Caco-2 (cell line): Measurements from ENCODE around the gene CRADD. TPM values are rescaled to one million over a fixed set of nuclear protein-coding genes. Genes with fewer than 3 reads are reported as not detected.

Source experiments
- BruUV-seq: library from RNA; stranded (reverse); fragments of 400-500 nt; replicated peaks from 2 replicates; lab custom pipeline; 2021; lab: Mats Ljungman, UMichigan
- CTCF ChIA-PET: fragments of 300-600 bp; sonication (Branson Sonifier 250); formaldehyde crosslinking; loops from one replicate; lab custom pipeline; 2022; ENCODE audit warnings: antibody characterized with exemption; lab: Charles Lee
- POLR2A ChIA-PET: fragments of 300-600 bp; sonication (Branson Sonifier 250); formaldehyde crosslinking; loops from one replicate; lab custom pipeline; 2022; ENCODE audit warnings: antibody characterized with exemption; lab: Charles Lee
- DNase-seq, 2 experiments: peaks; one replicate each; pipeline versions ENCODE4 v3.0.0 to v3.0.0-alpha.2; 2020 to 2022
- H3K27me3 ChIP-seq: replicated peaks from 2 replicates; pipeline ENCODE4 v1.6.0; 2011; ENCODE audit warnings: low read length; ENCODE audit not compliant: control insufficient read depth, insufficient read depth
- H3K36me3 ChIP-seq: 2 replicates; pipeline ENCODE4 v1.5.1; 2011; ENCODE audit warnings: low read length; ENCODE audit not compliant: control insufficient read depth, insufficient read depth
- H3K4me1 ChIP-seq: fragments of 250-450 bp; sonication (Bioruptor Pico); 2 replicates; pipeline ENCODE4 v1.5.1; 2020; ENCODE audit warnings: mild to moderate bottlenecking
- H3K4me3 ChIP-seq: 2 replicates; pipeline ENCODE4 v1.5.1; 2011; ENCODE audit warnings: low read depth, mild to moderate bottlenecking, control low read depth, low read length
- H3K9me3 ChIP-seq: fragments of 250-450 bp; sonication (Bioruptor Pico); 2 replicates; pipeline ENCODE4 v1.5.1; 2020; ENCODE audit warnings: mild to moderate bottlenecking, moderate library complexity
- H3K27ac Mint-ChIP-seq: one replicate; pipeline ENCODE4 v1.8.0; 2022; ENCODE audit warnings: mixed read lengths; ENCODE audit not compliant: unreplicated experiment
- H3K27me3 Mint-ChIP-seq: one replicate; pipeline ENCODE4 v1.8.0; 2022; ENCODE audit warnings: mixed read lengths; ENCODE audit not compliant: insufficient read depth, unreplicated experiment
- H3K36me3 Mint-ChIP-seq: one replicate; pipeline ENCODE4 v1.8.0; 2022; ENCODE audit warnings: mild to moderate bottlenecking, mixed read lengths; ENCODE audit not compliant: insufficient read depth, unreplicated experiment
- H3K4me1 Mint-ChIP-seq: one replicate; pipeline ENCODE4 v1.8.0; 2022; ENCODE audit warnings: low read depth, mixed read lengths; ENCODE audit not compliant: unreplicated experiment
- H3K4me3 Mint-ChIP-seq: one replicate; pipeline ENCODE4 v1.8.0; 2022; ENCODE audit warnings: mild to moderate bottlenecking, moderate library complexity, mixed read lengths; ENCODE audit not compliant: unreplicated experiment
- H3K9me3 Mint-ChIP-seq: one replicate; pipeline ENCODE4 v1.8.0; 2022; ENCODE audit warnings: mixed read lengths; ENCODE audit not compliant: unreplicated experiment
- intact Hi-C: fragments of 100-400 bp; cut with micrococcal nuclease; formaldehyde crosslinking; loops from one replicate; pipeline ENCODE4 v1.10.0; 2022; ENCODE audit not compliant: unreplicated experiment
- total RNA-seq: library from RNA; stranded (reverse); gene quantifications from 2 replicates; pipeline ENCODE4 v1.2.3, GENCODE V29; 2022
- TF ChIP-seq, protein P1 (sequence below), 2 experiments: fragments of 200-600 bp in 1 of 2; IDR thresholded peaks; 1 replicate in 1 of 2; 2 replicates in 1 of 2; pipeline versions ENCODE4 v1.5.1 to v1.8.0; 2011 to 2022; ENCODE audit warnings: antibody characterized with exemption in 1 of 2, control low read depth in 1 of 2, inconsistent platforms in 1 of 2, low read depth in 1 of 2, low read length in 1 of 2, mild to moderate bottlenecking in 1 of 2, moderate library complexity in 1 of 2; ENCODE audit not compliant: insufficient read depth in 1 of 2, severe bottlenecking in 1 of 2, unreplicated experiment in 1 of 2

CRADD gene
- total RNA-seq, 1 experiment from 2014 or later = 29.2 TPM

- H3K27me3 ChIP-seq = no peaks in the 10 kb centered on the region
- no peaks in the 10 kb centered on the region for H3K9me3 ChIP-seq
- CTCF ChIA-PET = interaction anchor here (1.2 kb wide), 1 partner anchor 39 kb away, joined by 3 read pairs; no protein-coding TSS in a partner anchor
- POLR2A ChIA-PET = interaction anchor here (1.0 kb wide), 1 partner anchor 133 kb away, joined by 3 read pairs; no protein-coding TSS in a partner anchor
- Mint-ChIP-seq H3K4me1 (peaks cover 63% of the 10 kb centered on the region), H3K27ac (peak overlapping the region; percentile 93), H3K27me3 (no peaks in the 10 kb centered on the region), H3K36me3 (peaks cover 67% of the 10 kb centered on the region), H3K4me3 (peak overlapping the region; percentile 79), H3K9me3 (peaks cover 3% of the 10 kb centered on the region)
- no TSS peak for BruUV-seq
- no peaks in the 10 kb centered on the region for H3K36me3 ChIP-seq
- TF ChIP-seq, protein P1, sequence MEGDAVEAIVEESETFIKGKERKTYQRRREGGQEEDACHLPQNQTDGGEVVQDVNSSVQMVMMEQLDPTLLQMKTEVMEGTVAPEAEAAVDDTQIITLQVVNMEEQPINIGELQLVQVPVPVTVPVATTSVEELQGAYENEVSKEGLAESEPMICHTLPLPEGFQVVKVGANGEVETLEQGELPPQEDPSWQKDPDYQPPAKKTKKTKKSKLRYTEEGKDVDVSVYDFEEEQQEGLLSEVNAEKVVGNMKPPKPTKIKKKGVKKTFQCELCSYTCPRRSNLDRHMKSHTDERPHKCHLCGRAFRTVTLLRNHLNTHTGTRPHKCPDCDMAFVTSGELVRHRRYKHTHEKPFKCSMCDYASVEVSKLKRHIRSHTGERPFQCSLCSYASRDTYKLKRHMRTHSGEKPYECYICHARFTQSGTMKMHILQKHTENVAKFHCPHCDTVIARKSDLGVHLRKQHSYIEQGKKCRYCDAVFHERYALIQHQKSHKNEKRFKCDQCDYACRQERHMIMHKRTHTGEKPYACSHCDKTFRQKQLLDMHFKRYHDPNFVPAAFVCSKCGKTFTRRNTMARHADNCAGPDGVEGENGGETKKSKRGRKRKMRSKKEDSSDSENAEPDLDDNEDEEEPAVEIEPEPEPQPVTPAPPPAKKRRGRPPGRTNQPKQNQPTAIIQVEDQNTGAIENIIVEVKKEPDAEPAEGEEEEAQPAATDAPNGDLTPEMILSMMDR (IDR thresholded peaks at IDR 0.05; ENCODE audit: insufficient read depth in 1 of 2, low read depth in 1 of 2, low read length in 1 of 2, severe bottlenecking in 1 of 2, unreplicated experiment in 1 of 2) = no peak
- intact Hi-C loops = no loop called here
- no peak overlapping the region for H3K4me3 ChIP-seq
- no peak for DNase-seq
- peaks cover 75% of the 10 kb centered on the region for H3K4me1 ChIP-seq
These were observed 25.6 kb downstream of the CRADD start for GRCh38 chr12:93702707-93703315.

DNA sequence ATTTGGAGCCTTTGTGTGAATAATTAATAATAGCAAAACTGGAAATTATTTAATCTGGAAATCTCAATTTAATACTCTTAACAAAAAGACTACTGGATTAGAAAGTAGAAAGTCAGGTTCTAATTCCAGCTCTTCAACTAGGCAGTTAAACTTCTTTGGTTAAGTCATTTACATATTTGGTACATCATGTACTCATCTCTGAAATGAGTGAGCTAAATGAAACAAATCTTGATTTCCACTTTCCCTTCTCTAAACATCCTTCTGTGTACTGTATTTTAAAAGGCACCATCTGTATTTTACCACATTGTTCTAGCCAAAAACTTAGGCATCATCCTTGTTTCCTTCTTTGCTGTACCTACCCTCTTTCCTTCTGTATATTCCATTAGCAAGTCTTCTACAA lies 26.9 kb downstream of the CRADD start:
- no peak for DNase-seq
- Mint-ChIP-seq H3K4me3 (peak overlapping the region; percentile 34), H3K9me3 (peaks cover 16% of the 10 kb centered on the region), H3K4me1 (peaks cover 71% of the 10 kb centered on the region), H3K36me3 (peaks cover 75% of the 10 kb centered on the region), H3K27ac (peak overlapping the region; percentile 69), H3K27me3 (no peaks in the 10 kb centered on the region)
- ChIA-PET POLR2A (no interaction called here), CTCF (no interaction called here)
- TF ChIP-seq, protein P1 (IDR thresholded peaks at IDR 0.05; ENCODE audit: insufficient read depth in 1 of 2, low read depth in 1 of 2, low read length in 1 of 2, severe bottlenecking in 1 of 2, unreplicated experiment in 1 of 2) = no peak
- peaks cover 75% of the 10 kb centered on the region for H3K4me1 ChIP-seq
- no peaks in the 10 kb centered on the region for H3K36me3 ChIP-seq
- intact Hi-C loops = no loop called here
- no peaks in the 10 kb centered on the region for H3K27me3 ChIP-seq
- no TSS peak for BruUV-seq
- H3K9me3 ChIP-seq = peaks cover 7% of the 10 kb centered on the region; the same call in 1 of the 2 replicates
- H3K4me3 ChIP-seq = no peak overlapping the region

- no peak for DNase-seq
- H3K4me1 ChIP-seq = peaks cover 73% of the 10 kb centered on the region
- Mint-ChIP-seq H3K4me1 (peaks cover 66% of the 10 kb centered on the region), H3K4me3 (peak overlapping the region; percentile 34), H3K9me3 (peaks cover 21% of the 10 kb centered on the region), H3K27ac (peak overlapping the region; percentile 69), H3K27me3 (no peaks in the 10 kb centered on the region), H3K36me3 (peaks cover 77% of the 10 kb centered on the region)
- no peak overlapping the region for H3K4me3 ChIP-seq
- POLR2A ChIA-PET = no interaction called here
- TF ChIP-seq, protein P1 (IDR thresholded peaks at IDR 0.05; ENCODE audit: insufficient read depth in 1 of 2, low read depth in 1 of 2, low read length in 1 of 2, severe bottlenecking in 1 of 2, unreplicated experiment in 1 of 2) = no peak
- no peaks in the 10 kb centered on the region for H3K27me3 ChIP-seq
- H3K9me3 ChIP-seq = peaks cover 12% of the 10 kb centered on the region
- intact Hi-C loops = no loop called here
- no peaks in the 10 kb centered on the region for H3K36me3 ChIP-seq
- BruUV-seq = no TSS peak
- CTCF ChIA-PET = no interaction called here
These were observed 27.4 kb downstream of the CRADD start for GRCh38 chr12:93704625-93705024.
